ENCODE results near the gene DOCK3.

GRCh38 chr3:51385621-51386091, 710.9 kb downstream of the DOCK3 start:
- TF ChIP-seq, protein P1, sequence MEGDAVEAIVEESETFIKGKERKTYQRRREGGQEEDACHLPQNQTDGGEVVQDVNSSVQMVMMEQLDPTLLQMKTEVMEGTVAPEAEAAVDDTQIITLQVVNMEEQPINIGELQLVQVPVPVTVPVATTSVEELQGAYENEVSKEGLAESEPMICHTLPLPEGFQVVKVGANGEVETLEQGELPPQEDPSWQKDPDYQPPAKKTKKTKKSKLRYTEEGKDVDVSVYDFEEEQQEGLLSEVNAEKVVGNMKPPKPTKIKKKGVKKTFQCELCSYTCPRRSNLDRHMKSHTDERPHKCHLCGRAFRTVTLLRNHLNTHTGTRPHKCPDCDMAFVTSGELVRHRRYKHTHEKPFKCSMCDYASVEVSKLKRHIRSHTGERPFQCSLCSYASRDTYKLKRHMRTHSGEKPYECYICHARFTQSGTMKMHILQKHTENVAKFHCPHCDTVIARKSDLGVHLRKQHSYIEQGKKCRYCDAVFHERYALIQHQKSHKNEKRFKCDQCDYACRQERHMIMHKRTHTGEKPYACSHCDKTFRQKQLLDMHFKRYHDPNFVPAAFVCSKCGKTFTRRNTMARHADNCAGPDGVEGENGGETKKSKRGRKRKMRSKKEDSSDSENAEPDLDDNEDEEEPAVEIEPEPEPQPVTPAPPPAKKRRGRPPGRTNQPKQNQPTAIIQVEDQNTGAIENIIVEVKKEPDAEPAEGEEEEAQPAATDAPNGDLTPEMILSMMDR (IDR thresholded peaks at IDR 0.05; ENCODE audit: low read depth, low read length, poor library complexity, severe bottlenecking), result no peak
- no peak for TF ChIP-seq EZH2phosphoT487 (IDR thresholded peaks at IDR 0.05; ENCODE audit: borderline replicate concordance, low read length)

Measured in DOHH2 (cell line).